Measurements from ENCODE around the gene CMKLR1.

DNA sequence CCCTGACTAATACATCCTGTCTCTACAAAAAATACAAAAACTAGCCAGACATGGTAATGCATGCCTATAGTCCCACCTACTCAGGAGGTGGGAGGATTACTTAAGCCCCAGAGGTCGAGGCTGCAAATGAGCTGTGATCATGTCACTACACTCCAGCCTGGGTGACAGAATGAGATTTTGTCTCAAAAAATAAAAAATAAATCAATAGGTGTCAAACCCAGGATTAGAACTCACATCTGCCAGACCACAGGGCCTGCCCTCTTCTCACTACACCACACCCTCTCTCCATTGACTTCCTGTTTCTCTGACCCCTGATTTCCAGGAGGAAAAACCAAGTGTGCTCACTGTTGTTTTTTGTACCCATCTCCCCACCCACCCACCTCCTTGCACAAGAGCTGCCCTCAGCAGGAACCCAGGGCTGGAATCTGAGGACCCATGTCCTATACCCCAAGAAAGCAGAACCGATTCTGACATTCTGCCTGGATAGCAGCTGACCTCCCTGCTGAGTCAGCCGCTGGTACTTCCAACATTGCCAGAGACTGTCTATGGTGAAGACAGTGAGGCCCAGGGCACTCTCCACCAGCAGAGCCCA is 6.2 kb downstream of the CMKLR1 start:
- TF ChIP-seq SIN3A (IDR thresholded peaks at IDR 0.05; ENCODE audit: borderline replicate concordance, insufficient read depth, low read length) (no peak), POLR2AphosphoS5 (IDR thresholded peaks at IDR 0.05; ENCODE audit: low read depth, low read length) (no peak), TAF1 (IDR thresholded peaks at IDR 0.05; ENCODE audit: borderline replicate concordance, insufficient read depth, low read length) (no peak)
- TF ChIP-seq, protein P1, sequence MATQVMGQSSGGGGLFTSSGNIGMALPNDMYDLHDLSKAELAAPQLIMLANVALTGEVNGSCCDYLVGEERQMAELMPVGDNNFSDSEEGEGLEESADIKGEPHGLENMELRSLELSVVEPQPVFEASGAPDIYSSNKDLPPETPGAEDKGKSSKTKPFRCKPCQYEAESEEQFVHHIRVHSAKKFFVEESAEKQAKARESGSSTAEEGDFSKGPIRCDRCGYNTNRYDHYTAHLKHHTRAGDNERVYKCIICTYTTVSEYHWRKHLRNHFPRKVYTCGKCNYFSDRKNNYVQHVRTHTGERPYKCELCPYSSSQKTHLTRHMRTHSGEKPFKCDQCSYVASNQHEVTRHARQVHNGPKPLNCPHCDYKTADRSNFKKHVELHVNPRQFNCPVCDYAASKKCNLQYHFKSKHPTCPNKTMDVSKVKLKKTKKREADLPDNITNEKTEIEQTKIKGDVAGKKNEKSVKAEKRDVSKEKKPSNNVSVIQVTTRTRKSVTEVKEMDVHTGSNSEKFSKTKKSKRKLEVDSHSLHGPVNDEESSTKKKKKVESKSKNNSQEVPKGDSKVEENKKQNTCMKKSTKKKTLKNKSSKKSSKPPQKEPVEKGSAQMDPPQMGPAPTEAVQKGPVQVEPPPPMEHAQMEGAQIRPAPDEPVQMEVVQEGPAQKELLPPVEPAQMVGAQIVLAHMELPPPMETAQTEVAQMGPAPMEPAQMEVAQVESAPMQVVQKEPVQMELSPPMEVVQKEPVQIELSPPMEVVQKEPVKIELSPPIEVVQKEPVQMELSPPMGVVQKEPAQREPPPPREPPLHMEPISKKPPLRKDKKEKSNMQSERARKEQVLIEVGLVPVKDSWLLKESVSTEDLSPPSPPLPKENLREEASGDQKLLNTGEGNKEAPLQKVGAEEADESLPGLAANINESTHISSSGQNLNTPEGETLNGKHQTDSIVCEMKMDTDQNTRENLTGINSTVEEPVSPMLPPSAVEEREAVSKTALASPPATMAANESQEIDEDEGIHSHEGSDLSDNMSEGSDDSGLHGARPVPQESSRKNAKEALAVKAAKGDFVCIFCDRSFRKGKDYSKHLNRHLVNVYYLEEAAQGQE (IDR thresholded peaks at IDR 0.05; ENCODE audit: insufficient read depth in 1 of 2, low read depth in 2 of 2, low read length in 2 of 2), result no peak
